LNCaP clone FGC (cell line): Measurements from ENCODE around the gene GOLGB1.

ENCODE experiments used
- DNase-seq: peaks from one replicate; pipeline ENCODE4 v3.0.0-alpha.2; 2011; ENCODE audit warnings: low read depth
- H3K4me3 ChIP-seq: 2 replicates; pipeline ENCODE4 v1.5.1; 2011; ENCODE audit warnings: mild to moderate bottlenecking, low read depth, low read length, control low read depth
- TF ChIP-seq, protein P1 (sequence below): IDR thresholded peaks from 2 replicates; pipeline ENCODE4 v1.5.1; 2012; ENCODE audit warnings: mild to moderate bottlenecking; ENCODE audit not compliant: control insufficient read depth, insufficient read depth; ENCODE audit errors: extremely low read depth

GOLGB1 gene

GRCh38 chr3:121629601-121630000, 119.9 kb downstream of the GOLGB1 start:
- TF ChIP-seq, protein P1, sequence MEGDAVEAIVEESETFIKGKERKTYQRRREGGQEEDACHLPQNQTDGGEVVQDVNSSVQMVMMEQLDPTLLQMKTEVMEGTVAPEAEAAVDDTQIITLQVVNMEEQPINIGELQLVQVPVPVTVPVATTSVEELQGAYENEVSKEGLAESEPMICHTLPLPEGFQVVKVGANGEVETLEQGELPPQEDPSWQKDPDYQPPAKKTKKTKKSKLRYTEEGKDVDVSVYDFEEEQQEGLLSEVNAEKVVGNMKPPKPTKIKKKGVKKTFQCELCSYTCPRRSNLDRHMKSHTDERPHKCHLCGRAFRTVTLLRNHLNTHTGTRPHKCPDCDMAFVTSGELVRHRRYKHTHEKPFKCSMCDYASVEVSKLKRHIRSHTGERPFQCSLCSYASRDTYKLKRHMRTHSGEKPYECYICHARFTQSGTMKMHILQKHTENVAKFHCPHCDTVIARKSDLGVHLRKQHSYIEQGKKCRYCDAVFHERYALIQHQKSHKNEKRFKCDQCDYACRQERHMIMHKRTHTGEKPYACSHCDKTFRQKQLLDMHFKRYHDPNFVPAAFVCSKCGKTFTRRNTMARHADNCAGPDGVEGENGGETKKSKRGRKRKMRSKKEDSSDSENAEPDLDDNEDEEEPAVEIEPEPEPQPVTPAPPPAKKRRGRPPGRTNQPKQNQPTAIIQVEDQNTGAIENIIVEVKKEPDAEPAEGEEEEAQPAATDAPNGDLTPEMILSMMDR, result no peak
- DNase-seq, result no peak

GRCh38 chr3:121627622-121628021, 121.9 kb downstream of the GOLGB1 start:
- H3K4me3 ChIP-seq, result no peak overlapping the region
- DNase-seq, result no peak
- TF ChIP-seq, protein P1, result no peak

More at GRCh38 chr3:121629601-121630000, 119.9 kb downstream of the GOLGB1 start:
- H3K4me3 ChIP-seq, result no peak overlapping the region

DNA sequence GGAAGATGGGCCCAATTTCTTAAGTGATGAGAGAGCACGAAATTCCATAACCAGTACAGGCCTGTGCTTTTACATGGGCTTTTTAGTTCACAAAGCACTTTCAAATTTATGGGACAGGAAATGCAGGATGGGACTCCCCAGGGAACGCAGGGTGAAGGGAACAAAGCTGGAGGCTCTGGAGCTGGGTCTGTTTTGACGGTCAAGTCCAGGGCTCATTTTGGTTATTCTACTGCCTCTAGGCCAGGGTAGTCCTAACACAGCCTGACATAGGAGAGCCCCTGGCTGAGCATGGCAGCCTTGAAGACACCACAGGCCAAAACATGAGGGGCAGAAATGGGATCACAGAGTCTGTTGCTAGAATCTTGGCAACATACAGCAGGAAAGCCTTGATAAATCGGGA, 122.3 kb downstream of the GOLGB1 start:
- DNase-seq, result no peak
- TF ChIP-seq, protein P1, result no peak
- H3K4me3 ChIP-seq, result no peak overlapping the region

DNA sequence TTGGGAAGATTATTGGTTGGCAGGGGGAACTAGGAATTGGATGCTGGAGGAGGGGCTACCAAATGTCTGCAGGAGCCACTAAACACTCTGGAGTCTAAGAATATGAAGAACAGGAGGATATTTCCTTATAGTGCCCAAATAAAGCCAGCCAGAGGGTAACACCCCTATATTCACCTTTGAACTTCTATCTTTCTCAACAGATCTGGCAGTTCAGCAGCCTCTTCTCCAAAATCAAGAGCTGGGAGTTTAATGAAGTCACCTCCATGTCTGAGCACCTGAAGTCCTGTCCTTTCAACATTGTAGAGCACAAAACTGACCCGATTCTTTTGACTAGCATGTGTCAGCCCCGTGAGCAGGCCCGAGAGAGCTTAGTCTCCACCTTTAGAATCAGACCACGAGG, 123.0 kb downstream of the GOLGB1 start:
- no peak overlapping the region for H3K4me3 ChIP-seq
- TF ChIP-seq, protein P1, result no peak
- DNase-seq, result no peak

GRCh38 chr3:121624147-121624899, 125.2 kb downstream of the GOLGB1 start:
- TF ChIP-seq, protein P1, result no peak
- H3K4me3 ChIP-seq, result no peak overlapping the region
- no peak for DNase-seq

DNA sequence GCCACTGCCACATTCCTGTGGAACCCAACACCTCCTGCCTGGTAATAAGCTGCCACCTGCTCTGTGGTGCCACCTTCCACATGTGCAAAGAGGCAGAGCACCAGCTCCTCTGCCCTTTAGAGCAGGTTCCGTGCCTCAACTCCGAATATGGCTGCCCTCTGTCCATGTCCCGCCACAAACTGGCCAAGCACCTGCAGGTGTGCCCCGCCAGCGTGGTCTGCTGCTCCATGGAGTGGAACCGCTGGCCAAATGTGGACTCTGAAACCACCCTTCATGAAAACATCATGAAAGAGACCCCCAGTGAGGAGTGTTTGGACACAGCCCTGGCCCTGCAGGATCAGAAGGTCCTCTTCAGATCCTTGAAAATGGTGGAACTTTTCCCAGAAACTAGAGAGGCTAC, 128.1 kb downstream of the GOLGB1 start:
- TF ChIP-seq, protein P1, result no peak
- DNase-seq, result no peak
- H3K4me3 ChIP-seq, result no peak overlapping the region

DNA sequence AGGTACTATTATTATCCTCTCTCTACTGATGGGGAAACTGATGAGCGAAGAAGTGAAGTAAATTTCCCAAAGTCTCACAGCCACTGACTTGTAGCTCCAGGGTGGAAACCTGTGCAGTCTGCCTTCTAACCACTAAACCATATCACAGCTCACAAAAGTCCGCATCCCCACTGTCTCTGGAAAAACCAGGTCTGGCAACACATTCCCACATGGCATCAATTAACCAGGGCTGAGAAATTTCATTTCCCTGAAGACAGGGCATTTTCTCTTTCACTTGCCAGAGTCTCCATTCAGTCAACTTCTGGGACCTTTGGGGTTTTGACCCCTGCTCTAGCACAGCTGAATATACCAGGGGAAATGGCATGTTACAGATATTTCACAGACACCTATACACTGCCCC, 129.8 kb downstream of the GOLGB1 start:
- DNase-seq, result no peak
- no peak overlapping the region for H3K4me3 ChIP-seq
- TF ChIP-seq, protein P1, result no peak
